ACHN (cell line): ENCODE results near the gene TUBD1.
"Not testable (repeated sequence)": the region's sequence is repeated elsewhere in the genome, so short reads cannot be mapped to it uniquely, and the experiment has no call there.

Experiments
- DNase-seq: peaks from one replicate; pipeline ENCODE4 v3.0.0-alpha.2; 2015
- in situ Hi-C: cut with HindIII; loops from 2 replicates; pipeline ENCODE4 v1.10.0; 2017; ENCODE audit warnings: low sequenced_read_pairs, low pct_ligation_motif_present, low pct_unique_long_range_greater_than_20kb

The TUBD1 gene

DNA sequence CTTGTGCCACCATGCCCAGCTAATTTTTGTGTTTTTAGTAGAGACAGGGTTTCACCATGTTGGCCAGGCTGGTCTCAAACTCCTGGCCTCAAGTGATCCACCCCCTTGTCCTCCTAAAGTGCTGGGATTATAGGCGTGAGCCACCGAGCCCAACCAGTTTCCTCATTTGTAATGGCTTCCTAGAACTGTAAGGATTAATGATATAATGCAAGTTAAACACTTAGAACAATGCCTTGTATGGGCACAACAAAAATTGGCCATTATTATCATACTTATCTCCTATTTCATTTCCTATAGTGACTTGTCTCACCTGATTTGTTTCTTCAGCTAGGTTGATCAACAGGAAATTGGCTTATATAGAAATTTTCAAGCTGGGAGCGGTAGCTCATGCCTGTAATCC is 14.1 kb downstream of the TUBD1 start:
- in situ Hi-C loops, result no loop called here
- DNase-seq, result no peak

DNA sequence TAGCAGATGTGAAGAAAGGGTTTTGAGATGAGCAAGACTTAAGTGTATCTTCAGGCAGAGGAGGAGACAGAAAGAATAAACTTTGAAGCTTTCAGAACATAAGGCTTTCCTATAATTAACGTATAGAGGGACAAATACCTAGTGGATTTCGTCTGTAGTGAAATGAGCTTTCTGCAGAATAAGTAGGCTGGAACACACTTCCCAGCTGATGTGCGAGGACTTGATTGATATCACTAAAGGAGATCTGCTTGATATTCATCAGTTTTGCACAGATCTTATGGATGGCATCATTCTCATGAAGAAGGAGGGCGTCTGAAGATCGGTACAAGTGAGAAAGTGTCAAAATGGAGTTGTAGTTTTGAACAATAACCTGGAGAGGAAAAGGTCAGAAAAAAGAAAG is 14.8 kb downstream of the TUBD1 start:
- in situ Hi-C loops, result no loop called here
- DNase-seq, result no peak

GRCh38 chr17:59876107-59876506 is 16.6 kb downstream of the TUBD1 start:
- in situ Hi-C loops, result no loop called here
- no peak for DNase-seq

GRCh38 chr17:59874376-59874775 is 18.4 kb downstream of the TUBD1 start:
- DNase-seq, result no peak
- in situ Hi-C loops, result no loop called here

- DNase-seq, in situ Hi-C loops: not testable (repeated sequence)
Observed at GRCh38 chr17:59873414-59873813, 19.3 kb downstream of the TUBD1 start.

- no peak for DNase-seq
- in situ Hi-C loops, result no loop called here
Observed at GRCh38 chr17:59872351-59872750, 20.4 kb downstream of the TUBD1 start.

DNA sequence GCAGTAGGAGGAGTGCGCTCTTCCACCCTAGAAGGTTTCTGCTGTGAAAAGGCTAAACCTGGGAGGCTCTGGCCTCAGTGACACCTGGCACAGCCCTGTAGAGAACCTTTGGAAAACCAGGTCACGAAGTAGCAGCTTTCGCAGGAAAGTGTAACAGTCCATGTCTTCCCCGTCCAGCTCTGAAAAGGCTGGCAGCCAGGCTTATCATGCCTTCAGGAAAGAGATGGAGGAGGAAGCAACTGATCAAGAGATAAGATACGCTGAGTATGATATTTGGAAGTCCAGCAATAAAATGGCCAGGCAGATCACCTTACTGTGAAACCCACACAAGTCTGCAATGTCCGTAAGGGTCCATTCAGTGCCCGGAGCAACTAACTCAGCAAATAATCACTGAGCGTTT is 22.3 kb downstream of the TUBD1 start:
- in situ Hi-C loops, result no loop called here
- DNase-seq, result no peak

- no peak for DNase-seq
Observed at GRCh38 chr17:59869941-59870218, 22.9 kb downstream of the TUBD1 start.

GRCh38 chr17:59863616-59864015 is 29.1 kb downstream of the TUBD1 start:
- in situ Hi-C loops, result no loop called here
- DNase-seq, result no peak

More at GRCh38 chr17:59869941-59870218, 22.9 kb downstream of the TUBD1 start:
- in situ Hi-C loops, result no loop called here

GRCh38 chr17:59859444-59860025 is 33.2 kb downstream of the TUBD1 start:
- peak; percentile 76 for DNase-seq

DNA sequence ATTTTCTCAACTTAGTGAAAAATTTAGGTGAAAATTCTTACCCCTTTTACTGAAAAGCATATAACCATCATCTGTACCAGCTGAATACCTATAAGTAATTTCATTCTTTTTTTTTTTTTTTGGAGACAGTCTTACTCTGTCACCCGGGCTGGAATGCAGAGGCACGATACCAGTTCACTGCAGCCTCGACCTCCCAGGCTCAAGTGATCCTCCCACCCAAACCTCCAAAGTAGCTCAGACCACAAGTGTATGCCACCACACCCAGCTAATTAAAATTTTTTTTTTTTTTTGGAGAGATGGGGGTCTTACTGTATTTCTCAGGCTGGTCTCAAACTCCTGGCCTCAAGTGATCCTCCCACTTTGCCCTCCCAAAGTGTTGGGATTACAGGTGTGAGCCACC is 33.8 kb downstream of the TUBD1 start:
- DNase-seq, result no peak
- in situ Hi-C loops, result no loop called here

More at GRCh38 chr17:59859444-59860025, 33.2 kb downstream of the TUBD1 start:
- in situ Hi-C loops, result no loop called here

- in situ Hi-C loops, result no loop called here
- no peak for DNase-seq
Observed at GRCh38 chr17:59858167-59858816, 34.5 kb downstream of the TUBD1 start.

- in situ Hi-C loops, result no loop called here
- DNase-seq, result no peak
Observed at GRCh38 chr17:59856859-59857794, 35.6 kb downstream of the TUBD1 start.

DNA sequence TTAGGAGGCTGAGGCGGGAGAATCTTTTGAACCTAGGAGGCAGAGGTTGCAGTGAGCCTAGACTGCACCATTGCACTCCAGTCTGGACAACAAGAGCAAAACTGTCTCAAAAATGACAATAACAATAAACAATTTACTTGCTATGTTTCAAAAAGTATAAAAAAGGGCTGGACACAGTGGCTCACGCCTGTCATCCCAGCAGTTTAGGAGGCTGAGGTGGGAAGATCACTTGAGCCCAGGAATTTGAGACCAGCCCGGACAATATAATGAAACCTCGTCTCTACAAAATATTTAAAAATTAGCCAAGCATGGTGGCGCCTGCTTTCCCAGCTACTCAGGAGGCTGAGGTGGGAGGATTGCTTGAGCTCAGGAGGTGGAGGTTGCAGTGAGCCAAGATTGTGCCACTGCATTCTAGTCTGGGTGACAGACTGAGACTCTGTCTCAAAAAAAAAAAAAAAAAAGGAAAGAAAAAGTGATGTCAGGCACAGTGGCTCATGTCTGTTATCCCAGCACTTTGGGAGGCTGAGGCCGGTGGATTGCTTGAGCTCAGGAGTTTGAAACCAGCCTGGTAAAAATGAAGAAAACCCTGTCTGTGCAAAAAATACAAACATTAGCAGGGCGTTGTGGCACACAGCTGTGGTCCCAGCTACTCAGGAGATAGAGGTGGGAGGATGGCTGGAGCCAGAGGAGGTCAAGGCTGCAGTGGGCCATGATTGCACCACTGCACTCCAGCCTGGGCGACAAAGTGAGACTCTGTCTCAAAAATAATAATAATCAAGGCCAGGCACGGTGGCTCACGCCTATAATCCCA is 38.6 kb downstream of the TUBD1 start:
- in situ Hi-C loops, result not testable (repeated sequence)

GRCh38 chr17:59853168-59853918 is 39.4 kb downstream of the TUBD1 start:
- in situ Hi-C loops, result no loop called here
- peak; percentile 90 for DNase-seq

More for the DNA sequence above, 38.6 kb downstream of the TUBD1 start:
- DNase-seq, result not testable (repeated sequence)

DNA sequence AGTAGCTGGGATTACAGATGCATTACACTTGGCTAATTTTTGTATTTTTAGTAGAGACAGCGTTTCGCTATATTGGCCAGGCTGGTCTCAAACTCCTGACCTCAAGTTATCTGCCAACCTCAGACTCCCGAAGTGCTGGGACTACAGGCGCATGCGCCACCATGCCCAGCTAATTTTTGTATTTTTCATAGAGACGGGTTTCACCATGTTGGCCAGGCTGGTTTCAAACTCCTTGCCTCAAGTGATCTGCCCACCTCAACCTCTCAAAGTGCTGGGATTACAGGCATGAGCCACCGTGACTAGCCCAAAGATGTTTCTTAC is 39.9 kb downstream of the TUBD1 start:
- in situ Hi-C loops, DNase-seq: not testable (repeated sequence)

DNA sequence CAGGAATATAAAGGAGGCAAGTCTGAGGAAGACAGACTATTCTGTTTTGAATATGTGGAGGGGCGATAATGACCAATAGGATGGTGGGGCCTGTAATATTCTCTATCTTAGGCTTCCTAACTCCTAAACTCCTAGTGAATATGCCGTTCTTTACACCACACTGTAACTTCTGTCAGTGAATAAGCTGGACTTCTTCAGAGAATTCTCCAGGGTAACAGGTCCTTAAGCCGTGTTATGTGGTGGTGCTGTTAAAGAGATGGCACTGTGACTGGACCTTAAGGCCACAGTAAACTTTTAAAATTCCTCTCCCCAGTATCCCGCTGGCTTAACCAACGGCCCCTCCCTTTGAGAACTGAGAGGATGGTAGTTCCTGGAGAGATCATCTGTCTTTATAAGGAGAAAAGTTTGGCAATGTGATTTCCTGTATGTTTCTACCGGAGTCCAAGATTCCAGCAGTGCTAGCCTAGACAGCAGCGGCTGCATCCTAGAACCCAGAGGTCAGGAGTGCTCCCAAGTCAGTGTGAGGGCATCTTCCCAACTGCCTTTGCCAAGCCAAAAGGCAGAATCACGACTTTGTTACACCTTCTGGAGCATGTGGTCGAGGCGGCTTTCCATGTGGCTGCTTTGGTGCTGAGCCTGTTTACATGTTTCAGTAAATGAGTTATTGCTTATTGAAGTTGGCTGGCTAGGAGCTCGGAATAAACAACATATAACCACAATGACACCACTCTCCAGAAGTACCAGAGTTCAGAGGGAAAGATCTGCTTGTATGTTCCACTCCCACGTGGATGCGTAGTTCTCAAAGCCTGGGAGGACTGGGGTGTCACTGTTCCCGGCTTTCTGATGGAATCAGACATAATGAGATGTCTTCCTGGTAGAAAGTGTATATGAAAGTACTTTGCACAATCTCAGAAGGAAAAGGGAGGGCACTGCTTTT is 41.0 kb downstream of the TUBD1 start:
- in situ Hi-C loops, result no loop called here
- DNase-seq, result peak; percentile 33
